ENCODE measurements around the gene PLEKHG4B.

GRCh38 chr5:54175-54730 is 37.7 kb upstream of the PLEKHG4B start:
- TF ChIP-seq CTCF (optimal IDR thresholded peaks at IDR 0.05 in 1 of 3, IDR thresholded peaks at IDR 0.05 in 1 of 3, conservative IDR thresholded peaks at IDR 0.05 in 1 of 3; ENCODE audit: extremely low read depth in 1 of 3, insufficient read depth in 2 of 3, low read length in 3 of 3) (no peak), EZH2 (IDR thresholded peaks at IDR 0.05; ENCODE audit: low read length) (no peak)

All from keratinocyte (primary cell).